Measurements from ENCODE around the gene GCNT2.

DNA sequence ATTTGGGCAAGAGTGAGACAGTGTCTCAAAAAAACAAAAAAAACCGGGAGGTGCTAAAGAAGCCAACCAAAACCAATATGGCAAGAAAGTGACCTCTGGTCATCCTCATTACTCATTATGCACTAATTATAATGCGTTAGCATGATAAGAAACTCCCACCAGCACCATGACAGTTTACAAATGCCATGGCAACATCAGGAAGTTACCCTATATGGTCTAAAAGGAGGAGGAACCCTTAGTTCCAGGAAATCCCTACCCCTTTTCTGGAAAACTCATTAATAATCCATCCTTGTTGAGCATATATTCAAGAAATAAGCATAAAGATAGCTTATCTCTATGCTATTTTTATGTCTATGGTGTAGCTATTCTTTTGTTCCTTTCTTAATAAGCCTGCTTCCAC lies 141.6 kb downstream of the GCNT2 start:
- no peak for TF ChIP-seq POLR2AphosphoS5 (IDR thresholded peaks at IDR 0.05)
- TF ChIP-seq POLR2A (IDR thresholded peaks at IDR 0.05), result no peak
- TF ChIP-seq, protein P1, sequence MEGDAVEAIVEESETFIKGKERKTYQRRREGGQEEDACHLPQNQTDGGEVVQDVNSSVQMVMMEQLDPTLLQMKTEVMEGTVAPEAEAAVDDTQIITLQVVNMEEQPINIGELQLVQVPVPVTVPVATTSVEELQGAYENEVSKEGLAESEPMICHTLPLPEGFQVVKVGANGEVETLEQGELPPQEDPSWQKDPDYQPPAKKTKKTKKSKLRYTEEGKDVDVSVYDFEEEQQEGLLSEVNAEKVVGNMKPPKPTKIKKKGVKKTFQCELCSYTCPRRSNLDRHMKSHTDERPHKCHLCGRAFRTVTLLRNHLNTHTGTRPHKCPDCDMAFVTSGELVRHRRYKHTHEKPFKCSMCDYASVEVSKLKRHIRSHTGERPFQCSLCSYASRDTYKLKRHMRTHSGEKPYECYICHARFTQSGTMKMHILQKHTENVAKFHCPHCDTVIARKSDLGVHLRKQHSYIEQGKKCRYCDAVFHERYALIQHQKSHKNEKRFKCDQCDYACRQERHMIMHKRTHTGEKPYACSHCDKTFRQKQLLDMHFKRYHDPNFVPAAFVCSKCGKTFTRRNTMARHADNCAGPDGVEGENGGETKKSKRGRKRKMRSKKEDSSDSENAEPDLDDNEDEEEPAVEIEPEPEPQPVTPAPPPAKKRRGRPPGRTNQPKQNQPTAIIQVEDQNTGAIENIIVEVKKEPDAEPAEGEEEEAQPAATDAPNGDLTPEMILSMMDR (IDR thresholded peaks at IDR 0.05), result no peak

Measured in upper lobe of left lung (tissue), 4 donors.